Activated naive CD8-positive, alpha-beta T cell (primary cell): ENCODE measurements around the gene EFCAB5.
"Not testable (repeated sequence)": the region's sequence is repeated elsewhere in the genome, so short reads cannot be mapped to it uniquely, and the experiment has no call there.

Experiments
- H3K27ac Mint-ChIP-seq: one replicate; pipeline ENCODE4 v1.8.0; 2021; ENCODE audit warnings: mixed read lengths
- H3K27me3 Mint-ChIP-seq: one replicate; pipeline ENCODE4 v1.8.0; 2021; ENCODE audit warnings: mixed read lengths
- H3K36me3 Mint-ChIP-seq: one replicate; pipeline ENCODE4 v1.8.0; 2021; ENCODE audit warnings: mixed read lengths
- H3K4me1 Mint-ChIP-seq: one replicate; pipeline ENCODE4 v1.8.0; 2021; ENCODE audit warnings: low read depth, mixed read lengths
- H3K4me3 Mint-ChIP-seq: one replicate; pipeline ENCODE4 v1.8.0; 2021; ENCODE audit warnings: mild to moderate bottlenecking, mixed read lengths
- H3K9me3 Mint-ChIP-seq: one replicate; pipeline ENCODE4 v1.8.0; 2021; ENCODE audit warnings: low read depth, mixed read lengths

EFCAB5 gene

GRCh38 chr17:30118635-30119034 is 177.2 kb downstream of the EFCAB5 start:
- not testable (repeated sequence) for H3K9me3 Mint-ChIP-seq, H3K36me3 Mint-ChIP-seq, H3K27ac Mint-ChIP-seq, H3K27me3 Mint-ChIP-seq
- H3K4me3 Mint-ChIP-seq, result peak overlapping the region; percentile 97
- peaks cover 48% of the 10 kb centered on the region for H3K4me1 Mint-ChIP-seq

DNA sequence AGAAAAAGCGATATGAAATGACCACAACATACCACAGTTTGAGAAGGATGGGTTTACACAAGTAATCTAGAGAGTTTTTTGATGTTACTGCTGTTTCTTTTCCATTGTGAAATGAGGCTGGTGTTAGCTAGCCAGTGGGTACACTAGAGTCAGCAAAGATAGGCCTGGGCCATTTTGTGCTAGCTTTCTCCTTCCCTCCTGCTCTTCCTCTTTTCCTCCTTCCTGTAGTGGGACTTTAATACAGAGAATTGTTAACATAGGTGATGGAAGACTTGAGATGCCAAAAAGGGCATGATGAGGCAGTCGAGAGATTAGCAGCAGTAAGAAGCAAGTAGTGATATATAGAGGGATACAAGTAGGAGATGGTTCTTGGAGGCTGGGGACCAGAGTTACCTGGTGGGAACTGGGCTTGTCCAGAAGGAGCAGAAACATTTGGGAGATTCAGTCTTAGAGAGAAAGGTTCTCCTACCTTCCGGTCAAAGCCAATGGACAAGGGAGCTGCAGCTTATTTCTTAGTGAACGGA is 182.9 kb downstream of the EFCAB5 start:
- peaks cover 5% of the 10 kb centered on the region for H3K36me3 Mint-ChIP-seq
- no peak overlapping the region for H3K4me3 Mint-ChIP-seq
- no peaks in the 10 kb centered on the region for H3K9me3 Mint-ChIP-seq
- no peak overlapping the region for H3K27ac Mint-ChIP-seq
- peaks cover 42% of the 10 kb centered on the region for H3K4me1 Mint-ChIP-seq
- H3K27me3 Mint-ChIP-seq, result no peaks in the 10 kb centered on the region

DNA sequence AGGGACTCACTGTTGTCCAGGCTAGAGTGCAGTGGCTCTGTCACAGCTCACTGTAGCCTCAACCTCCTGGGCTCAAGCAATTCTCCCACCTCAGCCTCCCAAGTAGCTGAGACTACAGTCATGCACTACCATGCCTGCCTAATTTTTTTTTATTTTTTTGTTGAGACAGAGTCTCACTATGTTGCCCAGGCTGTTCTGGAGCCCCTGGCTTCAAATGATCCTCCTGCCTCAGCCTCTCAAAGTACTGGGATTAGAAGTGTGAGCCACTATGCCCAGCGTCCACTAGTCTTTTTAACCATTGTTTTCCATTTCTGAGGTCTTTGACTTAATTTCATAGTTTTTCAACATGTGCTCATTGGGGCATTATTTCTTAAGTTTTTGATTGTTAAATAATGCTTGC is 188.7 kb downstream of the EFCAB5 start:
- H3K27me3 Mint-ChIP-seq, result no peaks in the 10 kb centered on the region
- H3K36me3 Mint-ChIP-seq, result peaks cover 6% of the 10 kb centered on the region
- H3K4me3 Mint-ChIP-seq, result no peak overlapping the region
- H3K27ac Mint-ChIP-seq, result no peak overlapping the region
- H3K9me3 Mint-ChIP-seq, result no peaks in the 10 kb centered on the region
- peaks cover 33% of the 10 kb centered on the region for H3K4me1 Mint-ChIP-seq

GRCh38 chr17:30132615-30133014 is 191.2 kb downstream of the EFCAB5 start:
- Mint-ChIP-seq H3K4me3 (no peak overlapping the region), H3K4me1 (peaks cover 31% of the 10 kb centered on the region), H3K27me3 (no peaks in the 10 kb centered on the region), H3K27ac (peak overlapping the region; percentile 1), H3K36me3 (peaks cover 6% of the 10 kb centered on the region), H3K9me3 (no peaks in the 10 kb centered on the region)

- H3K4me1 Mint-ChIP-seq, result peaks cover 36% of the 10 kb centered on the region
Observed at GRCh38 chr17:30133197-30133596, 191.8 kb downstream of the EFCAB5 start.

GRCh38 chr17:30134551-30134950 is 193.1 kb downstream of the EFCAB5 start:
- Mint-ChIP-seq H3K27me3 (no peaks in the 10 kb centered on the region), H3K27ac (no peak overlapping the region), H3K4me3 (no peak overlapping the region), H3K36me3 (peaks cover 6% of the 10 kb centered on the region), H3K9me3 (no peaks in the 10 kb centered on the region), H3K4me1 (peaks cover 41% of the 10 kb centered on the region)

More at GRCh38 chr17:30133197-30133596, 191.8 kb downstream of the EFCAB5 start:
- no peaks in the 10 kb centered on the region for H3K9me3 Mint-ChIP-seq
- H3K27ac Mint-ChIP-seq, result no peak overlapping the region
- H3K27me3 Mint-ChIP-seq, result no peaks in the 10 kb centered on the region
- H3K4me3 Mint-ChIP-seq, result no peak overlapping the region
- H3K36me3 Mint-ChIP-seq, result peaks cover 6% of the 10 kb centered on the region

DNA sequence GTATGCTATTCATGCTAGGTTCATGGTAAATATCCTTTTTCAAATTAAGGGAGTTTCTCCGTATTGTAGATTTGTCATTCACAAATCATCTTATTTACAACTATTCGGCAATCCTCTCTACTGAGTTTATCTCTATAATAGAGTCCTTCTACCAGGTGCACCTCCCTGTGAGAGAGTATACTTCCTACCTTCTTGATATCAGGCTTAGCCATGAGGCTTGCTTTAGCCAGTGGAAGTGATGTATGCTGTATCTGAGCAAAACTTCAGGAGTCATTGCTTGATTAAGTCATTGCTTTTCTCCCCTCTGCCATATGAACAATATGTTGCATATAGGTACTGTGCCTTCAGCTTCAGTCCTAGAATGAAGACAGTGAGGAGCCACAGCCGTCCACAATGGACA is 195.7 kb downstream of the EFCAB5 start:
- H3K4me1 Mint-ChIP-seq, result peaks cover 37% of the 10 kb centered on the region
- peaks cover 6% of the 10 kb centered on the region for H3K36me3 Mint-ChIP-seq
- no peak overlapping the region for H3K27ac Mint-ChIP-seq
- H3K9me3 Mint-ChIP-seq, result no peaks in the 10 kb centered on the region
- H3K4me3 Mint-ChIP-seq, result no peak overlapping the region
- no peaks in the 10 kb centered on the region for H3K27me3 Mint-ChIP-seq

- not testable (repeated sequence) for H3K9me3 Mint-ChIP-seq, H3K36me3 Mint-ChIP-seq, H3K27me3 Mint-ChIP-seq, H3K4me3 Mint-ChIP-seq
- peaks cover 25% of the 10 kb centered on the region for H3K4me1 Mint-ChIP-seq
- peak overlapping the region; percentile 6 for H3K27ac Mint-ChIP-seq
Observed at GRCh38 chr17:30147860-30148259, 206.4 kb downstream of the EFCAB5 start.

GRCh38 chr17:30148376-30148775 is 206.9 kb downstream of the EFCAB5 start:
- Mint-ChIP-seq H3K4me1 (peaks cover 23% of the 10 kb centered on the region), H3K9me3 (no peaks in the 10 kb centered on the region), H3K27ac (no peak overlapping the region), H3K36me3 (peaks cover 3% of the 10 kb centered on the region), H3K27me3 (no peaks in the 10 kb centered on the region), H3K4me3 (no peak overlapping the region)

- Mint-ChIP-seq H3K36me3 (peaks cover 3% of the 10 kb centered on the region), H3K9me3 (no peaks in the 10 kb centered on the region), H3K4me1 (peaks cover 28% of the 10 kb centered on the region), H3K4me3 (no peak overlapping the region), H3K27me3 (no peaks in the 10 kb centered on the region), H3K27ac (no peak overlapping the region)
Observed at GRCh38 chr17:30151471-30151870, 210.0 kb downstream of the EFCAB5 start.

DNA sequence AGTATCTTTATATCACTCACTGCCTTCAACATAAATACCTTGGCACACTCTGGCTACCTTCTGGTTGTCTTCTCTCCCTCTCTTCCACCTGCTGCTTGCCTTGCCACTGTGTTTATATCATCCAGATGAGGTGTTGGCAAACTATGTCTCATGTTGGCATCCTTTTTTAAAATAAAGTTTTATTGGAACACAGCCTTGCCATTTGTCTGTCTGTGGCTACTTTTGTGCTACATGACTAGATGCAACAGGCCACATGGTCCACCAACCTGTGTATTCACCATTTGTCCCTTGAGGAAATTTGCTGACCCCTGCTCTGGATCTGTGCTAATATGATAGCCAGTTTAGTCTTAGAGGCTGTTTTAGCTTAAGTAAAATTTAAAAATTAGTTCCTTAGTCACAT is 212.0 kb downstream of the EFCAB5 start:
- H3K9me3 Mint-ChIP-seq, result no peaks in the 10 kb centered on the region
- no peak overlapping the region for H3K4me3 Mint-ChIP-seq
- H3K27ac Mint-ChIP-seq, result no peak overlapping the region
- peaks cover 32% of the 10 kb centered on the region for H3K4me1 Mint-ChIP-seq
- H3K36me3 Mint-ChIP-seq, result peaks cover 15% of the 10 kb centered on the region
- H3K27me3 Mint-ChIP-seq, result no peaks in the 10 kb centered on the region

- no peak overlapping the region for H3K27ac Mint-ChIP-seq
- H3K4me3 Mint-ChIP-seq, result no peak overlapping the region
- no peaks in the 10 kb centered on the region for H3K27me3 Mint-ChIP-seq
- H3K4me1 Mint-ChIP-seq, result peaks cover 39% of the 10 kb centered on the region
- no peaks in the 10 kb centered on the region for H3K9me3 Mint-ChIP-seq
- H3K36me3 Mint-ChIP-seq, result peaks cover 31% of the 10 kb centered on the region
Observed at GRCh38 chr17:30155389-30155788, 214.0 kb downstream of the EFCAB5 start.
